Activated T-cell treated with anti-CD3 and anti-CD28 coated beads, Interleukin-2, amount 50 U/mL, for 48 hours (primary cell): Measurements from ENCODE around the gene PTPRF.
"Not testable (repeated sequence)": the region's sequence is repeated elsewhere in the genome, so short reads cannot be mapped to it uniquely, and the experiment has no call there.

Experiments used
- DNase-seq, 2 experiments: peaks; one replicate each; pipeline ENCODE4 v3.0.0-alpha.2; 2020

PTPRF gene

DNA sequence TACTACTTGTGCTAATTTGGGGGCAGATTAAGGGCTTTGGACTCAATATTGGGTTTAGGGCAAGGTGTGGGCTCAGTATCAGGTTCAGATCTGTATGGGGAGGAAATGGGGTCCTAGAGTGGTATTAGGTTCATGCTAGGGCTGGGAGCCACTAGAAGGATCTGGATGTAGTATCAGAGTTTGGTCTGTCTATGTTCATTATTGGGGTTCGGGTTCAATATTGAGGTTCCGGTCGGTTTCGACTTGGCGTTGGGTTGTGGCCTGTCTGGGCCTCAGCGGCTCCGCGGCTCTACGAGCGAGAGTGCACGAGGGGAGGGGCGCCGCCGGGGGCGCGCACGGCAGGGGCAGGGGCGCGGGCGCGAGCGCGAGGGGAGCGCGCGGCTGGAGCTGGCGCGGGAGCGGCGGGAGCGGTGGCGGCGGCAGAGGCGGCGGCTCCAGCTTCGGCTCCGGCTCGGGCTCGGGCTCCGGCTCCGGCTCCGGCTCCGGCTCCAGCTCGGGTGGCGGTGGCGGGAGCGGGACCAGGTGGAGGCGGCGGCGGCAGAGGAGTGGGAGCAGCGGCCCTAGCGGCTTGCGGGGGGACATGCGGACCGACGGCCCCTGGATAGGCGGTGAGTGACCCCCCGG lies at the start of gene PTPRF:
TSS of gene PTPRF (plus strand) at position 401 of the 624 bp plus-strand sequence. CDS start 14,193 bp downstream, outside the sequence.
- peak; percentile 44 to 65 for DNase-seq

GRCh38 chr1:43481491-43481890 lies 49.2 kb upstream of the PTPRF start:
- DNase-seq = no peak

DNA sequence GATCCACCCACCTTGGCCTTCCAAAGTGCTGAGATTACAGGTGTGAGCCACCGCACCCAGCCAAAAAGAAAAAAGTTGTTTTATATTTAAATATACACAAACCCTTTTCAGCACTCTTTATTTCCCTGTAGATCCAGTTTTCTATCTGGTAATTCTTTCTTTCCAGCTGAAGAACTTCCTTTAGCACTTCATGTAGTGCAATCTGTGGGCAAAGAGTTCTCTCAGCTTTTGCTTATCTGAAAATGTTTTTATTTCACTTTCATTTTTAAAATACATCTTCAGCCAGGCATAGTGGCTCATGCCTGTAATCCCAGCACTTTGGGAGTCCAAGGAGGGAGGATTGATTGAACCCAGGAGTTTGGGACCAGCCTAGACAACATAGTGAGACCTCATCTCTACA lies 48.5 kb upstream of the PTPRF start:
- no peak for DNase-seq

DNA sequence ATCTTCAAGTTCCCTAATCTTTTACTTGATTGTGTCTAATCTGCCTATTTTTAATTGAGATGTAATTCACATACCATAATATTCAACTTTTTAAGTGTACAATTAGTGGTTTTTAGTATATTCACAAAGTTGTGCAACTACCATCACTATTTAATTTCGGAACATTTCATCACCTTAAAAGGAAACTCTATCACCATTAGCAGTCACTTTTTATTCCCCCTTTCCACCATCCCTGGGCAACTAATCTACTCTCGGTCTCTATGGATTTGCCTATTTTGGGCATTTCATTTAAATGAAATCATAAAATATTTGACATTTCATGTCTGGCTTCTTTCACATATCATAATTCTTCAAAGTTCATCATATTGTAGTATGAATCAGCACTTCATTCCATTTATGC lies 46.3 kb upstream of the PTPRF start:
- DNase-seq = no peak

GRCh38 chr1:43488165-43488564 lies 42.5 kb upstream of the PTPRF start:
- no peak for DNase-seq

DNA sequence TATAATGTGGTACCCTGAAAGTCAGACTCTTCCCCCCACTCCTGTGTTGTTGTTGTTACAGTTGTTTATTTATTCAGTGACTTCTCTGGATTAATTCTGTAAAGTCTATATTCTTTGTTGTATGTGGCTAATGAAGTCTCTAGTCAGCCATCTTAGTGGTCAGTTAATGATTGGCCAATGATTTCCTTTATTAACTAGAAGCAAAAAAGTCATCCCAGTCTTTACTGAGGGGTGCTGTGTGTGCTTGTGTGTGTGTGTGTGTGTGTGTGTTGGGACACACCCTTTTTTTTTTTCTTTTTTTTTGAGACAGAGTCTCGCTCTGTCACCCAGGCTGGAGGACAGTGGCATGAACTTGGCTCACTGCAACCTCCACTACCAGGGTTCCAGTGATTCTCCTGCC lies 39.6 kb upstream of the PTPRF start:
- DNase-seq = no peak

- no peak for DNase-seq
These were observed 37.9 kb upstream of the PTPRF start for GRCh38 chr1:43492826-43493225.

- DNase-seq = no peak
These were observed 36.8 kb upstream of the PTPRF start for GRCh38 chr1:43493661-43494450.

DNA sequence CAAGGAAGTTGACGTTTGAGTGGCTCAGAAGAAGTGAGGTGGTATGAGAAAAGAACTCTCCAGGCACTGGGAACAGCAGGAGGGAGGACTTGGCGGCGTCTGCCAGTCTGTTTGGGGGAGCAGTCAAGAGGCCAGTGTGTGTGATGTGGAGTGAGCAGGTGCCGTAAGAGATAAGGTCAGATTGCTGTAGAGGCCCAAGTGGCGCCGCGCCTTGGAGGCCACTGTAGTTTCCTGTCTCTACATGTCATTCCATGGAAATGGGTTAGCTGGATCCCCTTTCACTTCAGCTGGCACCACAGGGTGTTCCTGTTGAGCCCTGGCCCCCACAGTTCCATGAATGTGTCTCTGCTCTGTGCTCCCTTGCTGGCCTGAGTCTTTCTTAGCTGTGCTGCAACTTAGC lies 35.5 kb upstream of the PTPRF start:
- no peak for DNase-seq

DNA sequence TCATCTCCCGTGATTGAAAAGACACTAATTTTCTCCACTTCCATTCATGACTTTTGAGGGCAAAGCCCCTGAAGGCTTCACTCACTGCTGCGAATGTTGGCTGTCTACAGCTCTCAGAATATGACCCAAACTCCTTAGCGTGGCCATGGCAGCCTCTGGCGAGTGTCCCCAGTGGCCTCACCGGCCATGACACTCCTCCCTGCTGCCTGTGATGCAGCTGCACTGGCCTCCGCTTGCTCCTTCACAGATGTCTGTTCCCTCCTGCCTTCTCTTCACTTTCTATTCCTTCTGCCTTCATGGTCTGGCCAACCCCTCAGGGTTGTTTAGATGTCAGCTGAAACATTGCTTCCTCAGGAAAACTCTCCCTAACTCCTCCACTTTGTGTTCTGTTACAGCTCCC lies 30.8 kb upstream of the PTPRF start:
- DNase-seq = no peak

GRCh38 chr1:43501806-43502205 lies 28.9 kb upstream of the PTPRF start:
- DNase-seq = not testable (repeated sequence)

- DNase-seq = no peak
These were observed 27.1 kb upstream of the PTPRF start for GRCh38 chr1:43503534-43503933.

GRCh38 chr1:43505077-43505780 lies 25.5 kb upstream of the PTPRF start:
- DNase-seq = no peak

DNA sequence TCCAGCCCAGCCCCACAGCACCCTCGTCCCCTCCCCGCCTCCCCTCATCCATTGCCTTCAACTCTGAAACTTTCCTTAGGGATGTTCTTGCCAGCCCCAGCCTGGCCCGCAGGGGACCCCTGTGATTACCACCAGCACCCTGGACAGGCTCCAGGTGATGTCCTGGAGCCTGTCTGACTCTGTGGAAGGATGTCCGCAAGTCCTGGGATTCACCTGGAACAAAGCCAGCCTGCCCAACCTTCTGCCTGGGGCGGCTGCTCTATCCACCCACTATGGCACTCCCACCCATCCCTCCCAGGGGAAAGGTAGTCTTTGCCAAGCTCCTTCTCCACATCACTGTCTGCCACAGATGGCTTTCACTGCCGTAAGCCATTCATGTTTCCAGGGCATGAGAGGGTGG lies 24.4 kb upstream of the PTPRF start:
- no peak for DNase-seq

- DNase-seq = no peak
These were observed 23.1 kb upstream of the PTPRF start for GRCh38 chr1:43507296-43508295.

- no peak for DNase-seq
These were observed 21.5 kb upstream of the PTPRF start for GRCh38 chr1:43509007-43509739.

DNA sequence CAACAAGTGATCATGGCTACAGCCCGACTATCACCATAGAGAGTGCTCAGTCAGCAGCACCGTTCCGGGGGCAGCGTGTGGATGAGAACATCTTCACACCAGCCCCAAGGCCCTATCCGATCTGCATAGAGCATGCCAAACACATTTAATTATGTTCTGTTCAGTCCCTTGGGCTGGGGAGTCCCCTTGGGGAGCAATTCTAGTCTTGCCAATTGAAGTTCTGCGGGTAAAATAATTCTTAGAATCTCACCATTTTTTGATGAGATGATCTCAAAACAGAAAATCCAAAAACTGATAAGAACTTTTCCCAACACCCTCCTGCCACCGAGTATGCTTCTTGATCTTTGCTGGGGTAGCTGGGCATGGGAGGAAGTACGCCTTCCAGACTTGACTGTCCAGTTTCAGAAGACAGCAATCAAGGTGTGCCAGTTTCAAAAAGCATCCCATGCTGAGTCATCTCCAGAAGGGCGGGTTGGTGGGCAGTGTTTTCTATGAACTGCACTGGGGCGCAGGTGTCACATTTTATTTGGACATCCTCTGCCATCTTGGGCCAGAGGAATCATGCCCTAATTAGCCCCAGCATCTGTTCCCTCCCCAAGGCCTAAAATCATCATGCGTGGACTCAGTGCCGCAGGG lies 20.8 kb upstream of the PTPRF start:
- DNase-seq = no peak

DNA sequence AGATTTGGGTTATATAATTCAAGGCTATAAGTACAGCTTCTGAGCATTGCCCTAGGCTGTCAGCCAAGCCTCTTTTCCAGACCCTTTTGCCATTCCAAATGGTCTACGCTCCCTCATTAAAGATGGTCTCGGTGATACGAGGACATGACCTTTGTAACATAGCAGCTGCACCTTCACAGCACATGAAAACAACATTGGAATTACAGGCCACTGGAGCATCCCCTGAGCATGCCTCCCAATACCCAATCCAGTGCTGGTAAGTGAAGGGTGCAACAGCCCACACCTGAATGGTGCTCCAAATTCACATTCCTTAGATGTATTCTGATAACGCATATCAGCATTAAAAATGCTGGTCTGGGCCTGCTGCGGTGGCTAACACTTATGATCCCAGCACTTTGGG lies 20.1 kb upstream of the PTPRF start:
- DNase-seq = no peak

- DNase-seq = no peak
These were observed 19.3 kb upstream of the PTPRF start for GRCh38 chr1:43511394-43511793.

- no peak for DNase-seq
These were observed 18.6 kb upstream of the PTPRF start for GRCh38 chr1:43512133-43512532.

DNA sequence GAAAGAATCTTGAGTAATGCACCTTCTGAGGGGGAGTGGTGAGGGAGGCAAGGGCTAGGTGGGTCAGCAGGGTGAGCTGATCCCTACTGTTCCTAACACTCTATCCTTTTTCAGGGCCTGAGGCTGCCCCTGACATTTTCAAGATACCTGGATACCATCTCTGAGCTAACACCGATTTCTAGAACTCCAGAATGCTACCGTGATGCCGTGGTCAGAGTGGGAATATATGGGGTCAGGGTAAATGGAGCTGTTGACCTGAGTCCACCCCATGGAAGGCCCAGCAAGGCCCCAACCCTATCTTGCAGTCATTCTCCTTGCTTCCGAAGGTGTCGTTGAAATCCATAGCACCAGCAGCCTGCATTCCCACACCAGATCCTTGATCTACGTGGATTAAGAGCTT lies 18.0 kb upstream of the PTPRF start:
- DNase-seq = no peak
